ENCODE measurements around the gene SP8. TPM values are rescaled to one million over a fixed set of nuclear protein-coding genes. Genes with fewer than 3 reads are reported as not detected.

Gene SP8
- total RNA-seq, 1 donor from 2014 or later: not detected

GRCh38 chr7:20754001-20754400, 32.7 kb downstream of the SP8 start:
- no peak for DNase-seq

GRCh38 chr7:20749906-20750305, 36.8 kb downstream of the SP8 start:
- DNase-seq: no peak

- no peak for DNase-seq
Observed at GRCh38 chr7:20748853-20749252, 37.8 kb downstream of the SP8 start.

GRCh38 chr7:20747001-20747400, 39.7 kb downstream of the SP8 start:
- no peak for DNase-seq

GRCh38 chr7:20745702-20746101, 41.0 kb downstream of the SP8 start:
- DNase-seq: peak; percentile 38

GRCh38 chr7:20744954-20745446, 41.7 kb downstream of the SP8 start:
- peak; percentile 79 for DNase-seq

- no peak for DNase-seq
Observed at GRCh38 chr7:20742913-20743312, 43.8 kb downstream of the SP8 start.

GRCh38 chr7:20741801-20742200, 44.9 kb downstream of the SP8 start:
- DNase-seq: no peak

GRCh38 chr7:20738518-20739481, 47.9 kb downstream of the SP8 start:
- DNase-seq: no peak

GRCh38 chr7:20737840-20738448, 48.7 kb downstream of the SP8 start:
- no peak for DNase-seq

GRCh38 chr7:20735346-20736065, 51.2 kb downstream of the SP8 start:
- no peak for DNase-seq

Other genes starting within 250 kb of the SP8 start
- gene ABCB5, start 171.2 kb downstream of the SP8 start, total RNA-seq: not detected